GM19043 (cell line): ENCODE data around the gene CAMK2G.

Experiments used
- ATAC-seq: cut with Tn5 transposase; IDR thresholded peaks from one replicate; pipeline ENCODE4 v1.9.1; 2021; ENCODE audit warnings: low read depth; ENCODE audit not compliant: unreplicated experiment

CAMK2G gene

DNA sequence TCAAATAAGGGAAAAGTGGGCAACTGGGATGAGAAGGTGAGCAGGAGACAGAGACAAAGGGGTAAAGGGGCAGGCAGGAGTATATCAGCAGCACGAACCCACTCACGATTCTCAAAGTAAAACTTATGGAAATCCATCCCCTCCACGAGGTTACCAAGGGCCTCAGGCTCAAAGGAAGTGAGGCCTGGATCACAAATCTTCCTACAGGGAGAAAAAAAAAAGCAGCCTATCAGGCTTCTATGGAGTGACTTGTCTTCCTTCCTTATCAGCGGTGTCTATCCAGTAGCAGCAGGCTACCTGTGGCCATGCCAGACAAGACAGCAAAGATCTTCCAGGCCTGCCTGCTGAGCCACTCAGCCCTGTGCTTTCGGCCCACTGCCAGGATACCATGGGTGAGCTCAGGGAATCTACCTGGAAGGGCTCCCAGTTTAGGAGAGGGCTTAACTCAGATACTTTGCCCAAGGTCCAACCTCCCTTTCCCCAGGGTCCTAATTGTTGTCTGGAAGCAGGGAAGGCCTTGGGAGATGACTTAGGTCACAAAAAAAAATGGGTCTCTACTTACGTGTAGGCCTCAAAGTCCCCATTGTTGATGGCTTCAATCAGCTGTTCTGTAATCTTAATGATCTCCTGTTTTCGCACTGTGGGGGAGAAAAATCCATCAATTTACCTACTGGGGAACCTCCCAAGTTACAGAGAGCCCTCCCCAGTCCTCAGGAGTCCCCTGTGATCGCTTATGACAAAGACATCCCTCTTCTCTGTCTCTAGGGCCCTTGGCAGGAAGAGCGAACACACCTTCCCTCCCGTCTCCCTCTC is 57.2 kb downstream of the CAMK2G start:
- ATAC-seq, result no peak

DNA sequence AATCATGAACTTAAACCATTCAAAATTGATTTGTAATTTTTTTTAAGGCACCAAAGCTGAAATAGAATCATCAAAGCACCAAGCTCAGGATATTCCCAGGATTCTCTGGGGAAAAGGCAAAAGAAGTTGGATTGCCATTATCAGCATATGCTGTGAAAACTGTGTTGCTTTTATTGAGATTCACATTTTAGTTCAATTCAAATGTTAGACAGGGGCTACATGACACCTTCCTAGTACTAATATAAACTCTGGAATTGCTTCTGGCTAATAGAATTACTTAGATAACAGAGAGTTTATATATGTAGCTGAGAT is 58.7 kb downstream of the CAMK2G start:
- no peak for ATAC-seq

DNA sequence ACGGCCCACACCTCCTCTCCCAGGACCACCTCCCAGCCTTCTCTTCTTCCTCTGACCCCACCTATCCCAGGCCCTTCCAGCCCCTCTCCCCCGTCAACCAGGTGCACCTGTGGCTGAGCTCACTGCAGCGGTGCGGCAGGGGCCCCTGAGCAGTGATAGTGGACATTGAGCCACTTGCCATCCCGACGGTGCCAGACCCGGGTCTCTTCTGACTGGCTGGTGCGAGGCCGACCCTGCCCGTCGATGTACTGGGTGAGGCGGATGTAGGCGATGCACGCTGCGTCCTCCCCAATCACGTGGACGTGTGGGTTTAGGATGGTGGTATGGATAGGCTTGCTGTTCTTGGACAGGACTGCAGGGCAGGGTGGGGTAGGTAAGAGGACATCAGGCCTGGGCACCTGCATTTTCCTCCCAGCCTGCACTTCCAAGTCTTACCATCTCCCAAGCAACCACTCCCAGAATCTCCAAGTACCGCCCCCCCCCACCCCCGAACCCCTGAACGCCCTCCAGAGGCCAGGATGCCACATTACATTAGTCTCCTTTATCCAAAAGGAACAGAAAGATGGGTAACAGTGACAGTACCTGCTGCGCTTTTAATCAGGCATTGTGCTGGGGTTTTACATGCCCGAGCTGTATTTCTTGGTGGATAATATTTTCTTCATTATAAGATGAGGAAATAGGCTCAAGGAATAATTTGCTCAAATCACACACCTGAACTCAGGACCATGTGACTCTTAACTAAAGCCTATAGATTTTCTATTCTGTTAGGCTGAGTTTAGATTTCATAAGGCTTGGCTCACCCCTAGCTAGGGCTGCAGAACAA is 59.2 kb downstream of the CAMK2G start:
- ATAC-seq, result no peak

DNA sequence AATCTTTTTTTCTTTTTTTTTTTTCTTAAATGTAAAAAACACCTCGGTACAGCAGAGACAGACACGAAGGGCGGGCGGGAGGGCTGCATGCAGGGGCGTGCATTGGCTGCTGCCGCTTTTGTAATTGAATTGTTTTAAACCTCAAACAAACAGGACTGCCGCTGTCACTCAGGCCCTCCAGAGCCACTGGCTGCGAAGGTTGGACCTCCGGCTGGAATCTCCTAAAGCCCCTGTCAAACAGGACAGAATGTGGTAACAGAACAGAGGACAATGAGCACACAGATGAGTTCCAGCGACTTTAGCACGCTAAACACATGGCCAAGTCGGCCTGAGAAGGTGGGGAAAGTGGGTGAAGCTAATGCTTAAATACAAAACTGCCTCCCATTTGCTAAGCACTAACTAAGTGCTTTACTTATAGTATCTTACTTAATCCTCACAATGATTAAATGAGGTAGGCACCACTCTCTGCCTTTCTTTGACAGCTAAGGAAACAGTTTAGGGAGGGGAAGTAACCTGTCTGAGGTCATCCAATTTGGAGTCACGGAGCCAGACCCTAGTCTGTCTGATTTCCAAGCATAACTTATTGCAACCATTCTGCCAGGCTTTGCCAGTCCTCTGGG is 60.0 kb downstream of the CAMK2G start:
- ATAC-seq, result no peak

DNA sequence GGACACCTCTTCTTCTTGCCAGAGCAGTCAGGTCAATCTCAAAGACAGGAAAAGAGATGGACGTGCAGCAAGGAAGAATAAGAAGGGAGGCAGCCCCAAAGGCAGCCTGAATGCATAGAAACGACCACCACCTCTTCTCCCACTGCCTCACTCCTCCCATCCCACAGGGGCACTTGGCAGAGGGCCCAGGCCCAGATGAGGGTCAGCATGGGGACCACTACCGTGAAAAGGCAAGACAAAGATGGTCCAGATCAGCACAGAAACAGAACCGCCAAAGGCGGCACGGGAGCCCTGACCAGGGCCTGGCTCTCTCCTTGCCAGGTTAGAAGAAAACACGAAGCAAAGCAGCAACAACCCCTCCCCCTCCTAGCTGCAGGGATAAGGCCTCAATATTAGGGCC is 61.0 kb downstream of the CAMK2G start:
- no peak for ATAC-seq

DNA sequence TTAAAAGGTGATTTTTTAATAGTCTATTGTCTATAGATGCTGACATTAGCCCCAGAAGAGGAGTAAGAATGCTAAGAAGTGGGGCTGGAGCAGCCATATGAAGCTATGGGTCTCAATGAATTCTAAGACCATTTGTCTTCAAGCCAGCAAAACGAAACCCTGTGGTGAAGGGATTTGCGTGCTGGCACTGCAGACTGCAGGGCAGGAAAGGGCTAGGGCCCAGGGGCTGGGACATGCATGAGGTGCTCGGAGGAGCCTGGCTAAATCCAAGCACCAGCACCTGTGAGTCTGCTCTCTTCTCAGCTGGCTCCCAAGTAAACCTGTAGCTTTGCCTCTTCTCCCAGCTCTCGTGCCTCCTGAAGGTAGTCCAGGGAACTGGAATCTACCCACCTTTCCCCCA is 61.7 kb downstream of the CAMK2G start:
- no peak for ATAC-seq

DNA sequence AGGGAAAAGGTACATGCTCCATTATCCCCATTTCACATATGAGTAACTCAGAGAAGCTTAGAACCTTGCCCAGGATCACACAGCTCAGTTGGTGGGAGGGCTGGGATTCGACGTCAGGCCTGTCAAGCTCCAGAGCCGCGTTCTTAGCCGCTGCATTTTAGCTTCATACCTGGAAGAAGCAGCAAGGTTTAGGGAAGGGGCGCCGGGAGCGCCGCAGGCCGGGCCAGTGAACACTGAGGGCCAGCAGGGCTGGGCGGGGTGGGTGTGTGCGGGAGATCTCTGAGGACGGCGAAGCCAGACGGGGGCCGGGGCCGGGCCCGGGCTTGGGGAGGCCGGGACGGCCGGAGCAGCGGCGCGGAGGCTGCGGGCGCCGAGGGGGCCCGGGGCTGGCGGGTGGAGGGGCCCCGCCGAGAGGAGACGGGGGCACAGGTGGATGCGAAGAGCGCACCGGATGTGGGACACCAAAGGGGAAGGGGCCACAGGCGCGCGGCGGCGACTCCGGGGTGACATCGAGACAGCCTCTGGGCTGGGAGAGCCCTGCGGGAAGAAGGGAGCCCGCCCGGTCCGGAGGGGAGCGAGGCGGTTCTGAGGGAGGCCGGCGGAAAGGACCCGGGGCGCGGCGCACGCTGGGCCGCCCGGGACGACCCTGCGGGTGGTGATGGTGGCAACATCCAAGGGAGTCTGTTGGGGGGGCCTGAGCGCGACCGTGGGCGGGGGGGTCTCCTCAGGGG is 63.5 kb downstream of the CAMK2G start:
- ATAC-seq, result peak; percentile 25

DNA sequence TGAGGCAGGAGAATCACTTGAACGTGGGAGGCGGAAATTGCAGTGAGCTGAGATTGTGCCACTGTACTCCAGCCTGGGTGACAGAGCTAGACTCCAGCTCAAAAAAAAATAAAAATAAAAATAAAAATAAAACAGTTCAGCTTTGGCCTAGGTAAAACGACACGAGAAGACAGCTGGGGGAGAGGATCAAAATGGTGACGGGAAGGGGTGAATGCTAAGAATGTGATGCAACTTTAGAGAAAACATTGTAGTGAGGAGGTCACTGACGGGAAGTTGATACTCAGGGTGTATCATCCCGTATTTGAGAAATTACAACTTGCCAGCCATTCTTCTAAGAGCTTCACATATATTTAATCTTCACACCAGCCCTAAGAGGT is 64.0 kb downstream of the CAMK2G start:
- no peak for ATAC-seq

DNA sequence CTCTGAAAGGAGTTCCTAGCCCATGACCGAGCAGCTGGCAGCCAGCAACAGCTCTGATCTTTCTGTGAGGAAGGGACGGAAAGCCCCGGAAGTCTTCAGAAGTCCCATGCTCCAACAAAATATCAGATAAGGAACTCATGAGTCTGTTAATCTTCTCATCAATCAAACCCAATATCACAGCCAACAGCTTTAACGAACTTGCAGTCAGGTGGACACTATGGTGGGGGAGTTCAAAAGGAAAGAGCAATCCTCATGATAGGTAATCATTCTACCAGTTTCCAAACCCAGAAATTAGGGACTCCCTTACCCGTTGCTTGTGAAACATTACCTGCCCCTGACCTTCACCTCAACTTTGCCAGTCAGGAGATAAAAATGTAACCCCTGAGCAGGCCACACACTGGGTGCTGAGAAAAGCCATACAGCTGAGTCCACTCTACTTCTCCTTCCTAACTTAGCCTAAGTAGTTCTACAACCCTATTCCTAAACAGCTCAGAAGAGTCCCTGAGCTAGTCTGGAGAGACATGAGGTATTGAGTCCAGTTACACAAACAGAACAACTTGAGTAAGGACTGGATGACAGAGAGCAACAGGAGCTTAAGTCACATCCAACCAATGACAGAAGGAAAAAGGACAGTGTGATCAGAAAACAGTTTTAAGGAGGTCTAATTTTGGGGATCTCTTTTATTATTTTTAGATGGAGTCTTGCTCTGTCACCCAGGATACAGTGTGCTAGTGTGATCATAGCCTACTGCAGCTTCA is 65.1 kb downstream of the CAMK2G start:
- ATAC-seq, result no peak

DNA sequence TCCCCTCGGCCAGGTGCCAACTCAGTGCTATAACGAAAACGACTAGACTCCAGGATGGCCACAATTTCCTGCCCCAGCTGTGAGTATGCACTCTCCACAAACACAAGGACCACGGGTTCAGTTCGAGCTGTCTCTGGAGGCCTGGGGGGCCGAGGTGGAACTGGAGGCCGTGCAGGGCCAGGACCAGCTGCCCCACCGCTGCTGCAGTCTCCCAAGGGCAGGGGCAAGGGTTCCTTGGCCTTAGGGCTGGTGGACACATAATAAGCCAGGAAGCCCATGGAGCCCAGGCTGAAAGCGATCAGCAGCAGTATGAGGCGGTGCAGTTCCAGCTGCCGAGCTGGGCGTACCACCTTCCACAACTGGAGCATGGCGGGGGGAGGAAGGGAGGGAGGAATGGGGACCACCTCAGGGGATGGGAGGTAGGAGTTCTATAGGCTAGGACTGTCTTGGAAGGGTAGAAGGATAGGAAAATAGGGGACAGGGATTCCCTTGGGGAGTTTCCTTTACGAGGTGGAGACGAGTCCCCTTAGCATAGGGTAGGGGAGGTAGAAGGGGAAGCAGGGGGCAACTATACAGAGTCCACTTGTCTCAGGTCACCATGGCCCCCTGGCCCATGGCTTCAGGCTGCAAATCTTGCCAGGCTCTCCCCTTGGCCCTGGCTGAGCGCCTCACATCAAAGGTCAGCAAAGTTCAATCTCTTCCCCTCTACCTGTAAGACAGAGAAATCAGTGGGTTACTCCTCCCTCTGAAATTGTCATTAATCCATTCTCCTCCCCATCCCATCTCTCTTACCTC is 66.1 kb downstream of the CAMK2G start:
- ATAC-seq, result no peak

DNA sequence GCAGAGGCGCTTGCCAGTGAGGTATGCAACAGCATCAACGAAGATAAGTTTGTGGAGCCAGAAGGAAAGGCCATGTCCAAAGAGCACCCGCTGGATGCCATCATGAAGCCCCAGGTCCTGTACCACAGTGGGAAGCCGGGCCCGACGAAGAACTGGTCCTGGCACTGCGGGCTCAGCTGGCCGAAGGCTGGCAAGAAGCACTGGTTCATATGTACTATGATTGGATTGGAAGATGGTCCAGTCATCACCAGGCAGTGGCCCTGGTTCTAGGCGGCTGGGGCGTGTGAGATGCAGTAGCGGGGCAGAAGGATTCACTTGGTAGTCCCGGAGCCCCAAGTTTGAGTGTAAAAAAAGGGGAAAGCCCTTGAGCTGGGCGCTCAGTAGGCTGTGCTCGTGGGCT is 66.9 kb downstream of the CAMK2G start:
- no peak for ATAC-seq

DNA sequence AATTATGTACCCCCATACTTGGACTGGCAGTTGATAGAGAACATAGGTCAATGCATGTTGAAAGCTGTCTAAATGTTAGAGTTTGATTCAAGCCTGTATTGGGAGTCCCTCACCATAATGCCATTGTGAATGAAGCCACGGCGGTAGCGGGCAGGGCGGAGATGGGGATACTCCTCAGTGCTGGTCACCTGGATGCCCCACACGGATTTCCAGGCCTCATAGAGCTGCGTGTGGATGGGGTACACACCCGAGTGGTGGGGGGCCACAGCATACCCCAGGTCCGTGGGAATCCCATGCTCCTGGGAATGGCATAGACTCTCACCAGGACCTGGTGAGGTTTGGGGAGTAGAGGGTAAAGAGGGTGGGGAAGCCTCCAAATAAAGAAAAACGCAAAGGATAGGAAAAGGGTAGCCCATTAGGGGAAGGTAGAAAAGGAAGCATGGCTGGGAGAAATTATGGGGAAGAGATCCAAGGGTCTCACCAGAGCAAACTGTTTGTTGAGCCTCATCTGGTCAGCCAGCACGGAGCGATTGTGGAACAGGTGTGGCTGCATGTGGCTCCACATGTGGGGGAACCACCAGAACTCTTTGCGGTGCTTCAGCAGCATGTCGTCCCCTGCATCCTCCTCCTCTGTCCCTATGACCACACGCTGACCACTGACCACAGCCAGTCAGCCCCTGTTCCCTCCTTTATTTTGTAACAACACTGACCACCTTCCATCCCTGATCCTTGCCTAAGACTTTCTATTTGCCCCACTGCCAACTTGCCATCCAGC is 68.0 kb downstream of the CAMK2G start:
- ATAC-seq, result no peak

DNA sequence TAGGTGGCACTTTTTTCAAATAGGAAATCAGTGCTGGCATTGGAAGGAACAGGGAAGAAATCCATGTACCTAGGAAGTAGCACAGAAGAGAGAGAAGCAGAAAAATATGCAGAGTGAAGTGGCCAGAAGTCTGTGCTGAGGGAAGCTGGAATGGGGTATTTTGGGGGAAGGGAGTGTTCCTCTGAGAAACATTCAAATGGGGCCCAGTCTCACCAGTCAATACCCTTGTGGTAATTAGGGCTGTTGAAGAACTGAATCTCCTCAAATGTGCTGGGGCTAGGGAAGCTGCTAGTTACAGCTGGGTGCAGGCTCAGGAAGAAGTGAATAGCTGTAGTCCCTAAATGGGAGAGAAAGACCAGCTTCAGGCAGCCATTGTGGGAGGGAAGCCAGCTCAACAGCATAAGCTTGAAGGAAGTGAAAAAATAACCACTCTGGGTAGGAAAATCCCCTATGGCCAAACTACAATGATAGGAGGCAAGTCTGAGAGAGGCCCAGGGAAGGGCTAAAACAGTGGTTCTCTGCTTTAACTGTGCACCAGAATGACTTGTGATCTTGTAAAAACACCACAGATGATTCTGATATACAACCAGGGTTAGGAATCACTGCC is 70.6 kb downstream of the CAMK2G start:
- ATAC-seq, result no peak

DNA sequence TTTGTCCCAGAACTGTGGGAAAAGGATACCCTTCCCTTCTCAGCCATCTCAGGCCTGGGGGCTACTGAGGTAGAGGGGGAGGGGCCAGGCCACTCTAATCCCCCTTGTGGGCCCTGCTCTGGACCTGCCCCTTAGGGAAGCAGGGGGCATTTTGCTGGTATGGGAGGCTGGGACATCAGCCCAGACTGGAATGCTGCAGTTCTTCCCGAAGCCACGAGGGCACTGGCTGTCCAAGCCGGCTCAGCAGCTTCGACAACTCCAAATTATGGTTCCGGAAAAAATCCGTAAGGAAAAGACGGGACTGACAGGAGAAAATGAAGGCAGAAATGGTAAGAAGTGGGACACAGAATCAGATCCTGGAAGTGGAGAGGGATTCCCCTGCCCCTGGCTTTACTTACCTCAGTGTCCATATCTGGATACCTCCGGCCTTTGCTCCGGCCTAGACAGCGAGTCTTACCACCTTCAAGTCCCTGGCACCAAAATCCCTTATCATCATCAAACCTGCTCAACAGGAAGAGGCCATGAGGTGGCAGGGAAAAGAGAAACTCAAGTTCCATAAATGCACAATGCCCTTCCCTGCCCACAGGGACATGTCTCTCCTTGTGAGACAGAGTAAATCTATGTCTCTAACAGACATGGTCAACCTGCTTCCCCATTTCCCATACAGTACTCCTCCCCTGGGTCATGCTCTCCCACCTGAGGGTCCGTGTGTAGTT is 71.9 kb downstream of the CAMK2G start:
- ATAC-seq, result no peak

DNA sequence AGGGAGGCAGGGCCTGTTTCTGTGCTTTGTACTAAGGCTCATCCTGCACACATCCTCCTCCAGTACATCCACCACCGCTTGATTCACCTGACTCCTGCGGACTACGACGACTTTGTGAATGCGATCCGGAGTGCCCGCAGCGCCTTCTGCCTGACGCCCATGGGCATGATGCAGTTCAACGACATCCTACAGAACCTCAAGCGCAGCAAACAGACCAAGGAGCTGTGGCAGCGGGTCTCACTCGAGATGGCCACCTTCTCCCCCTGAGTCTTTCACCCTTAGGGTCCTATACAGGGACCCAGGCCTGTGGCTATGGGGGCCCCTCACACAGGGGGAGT is 73.1 kb downstream of the CAMK2G start:
- no peak for ATAC-seq

DNA sequence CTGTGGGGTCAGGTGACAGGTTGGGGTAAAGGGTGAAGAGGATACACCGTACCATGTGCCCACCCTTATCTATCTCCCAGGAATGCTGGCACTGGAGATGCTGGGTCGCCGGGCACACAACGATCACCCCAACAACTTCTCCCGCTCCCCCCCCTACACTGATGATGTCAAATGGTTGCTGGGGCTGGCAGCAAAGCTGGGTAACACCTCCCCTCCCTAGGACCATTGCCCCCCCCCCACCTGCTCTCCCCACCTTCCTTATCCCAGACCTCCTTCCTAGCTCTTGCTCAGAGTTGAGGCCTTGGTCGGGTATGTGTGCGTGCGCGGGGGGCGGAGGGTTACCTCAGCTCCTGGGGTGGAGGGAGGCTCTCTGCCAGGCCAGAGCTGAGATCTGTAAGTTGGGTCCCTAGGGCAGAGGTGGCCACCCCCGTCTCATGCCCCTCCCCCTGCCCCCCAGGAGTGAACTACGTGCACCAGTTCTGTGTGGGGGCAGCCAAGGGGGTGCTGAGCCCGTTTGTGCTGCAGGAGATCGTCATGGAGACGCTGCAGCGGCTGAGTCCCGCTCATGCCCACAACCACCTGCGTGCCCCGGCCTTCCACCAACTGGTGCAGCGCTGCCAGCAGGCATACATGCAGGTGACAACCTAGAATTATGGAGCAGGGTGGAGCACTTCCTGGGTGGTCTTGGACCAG is 73.6 kb downstream of the CAMK2G start:
- ATAC-seq, result no peak

DNA sequence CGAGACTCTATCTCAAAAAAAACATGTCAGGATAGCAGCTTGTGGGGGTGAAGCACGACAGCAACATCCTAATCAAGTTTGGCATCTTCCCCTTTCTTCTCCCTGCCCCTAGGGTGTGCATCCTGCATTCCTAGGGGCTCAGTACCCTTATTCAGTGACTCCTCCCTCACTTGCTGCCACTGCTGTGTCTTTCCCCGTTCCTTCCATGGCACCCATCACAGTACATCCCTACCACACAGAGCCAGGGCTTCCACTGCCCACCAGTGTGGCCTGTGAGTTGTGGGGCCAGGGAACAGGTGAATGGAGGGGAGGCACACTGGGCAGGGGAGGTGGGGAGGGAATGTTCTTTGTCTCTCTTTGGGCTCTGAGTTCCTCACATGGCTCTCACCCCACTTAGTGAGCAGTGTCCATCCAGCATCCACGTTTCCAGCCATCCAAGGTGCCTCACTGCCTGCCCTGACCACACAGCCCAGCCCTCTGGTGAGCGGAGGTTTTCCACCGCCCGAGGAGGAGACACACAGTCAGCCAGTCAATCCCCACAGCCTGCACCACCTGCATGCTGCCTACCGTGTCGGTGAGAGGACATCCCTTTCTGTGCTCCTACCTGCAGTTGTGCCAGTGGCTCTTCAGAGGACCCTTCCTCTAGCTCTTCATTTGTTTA is 74.3 kb downstream of the CAMK2G start:
- no peak for ATAC-seq
